Muscle layer of duodenum (tissue), 2 donors: ENCODE data around the gene CPTP.

ENCODE experiments used
- H3K27ac ChIP-seq: one replicate; pipeline ENCODE4 v1.7.0; 2013; ENCODE audit warnings: mild to moderate bottlenecking, low read length
- H3K27me3 ChIP-seq: one replicate; pipeline ENCODE4 v1.7.0; 2013; ENCODE audit warnings: low read depth, mild to moderate bottlenecking, control low read depth, low read length
- H3K36me3 ChIP-seq, 2 donors: one replicate each; pipeline ENCODE4 v1.7.0; 2013; ENCODE audit warnings: low read length in 2 of 2, control low read depth in 1 of 2, mild to moderate bottlenecking in 1 of 2; ENCODE audit not compliant: insufficient read depth in 2 of 2, control insufficient read depth in 1 of 2
- H3K4me1 ChIP-seq, 2 donors: one replicate each; pipeline ENCODE4 v1.7.0; 2013; ENCODE audit warnings: low read length in 2 of 2, mild to moderate bottlenecking in 2 of 2, control low read depth in 1 of 2, moderate library complexity in 1 of 2; ENCODE audit not compliant: insufficient read depth in 2 of 2, control insufficient read depth in 1 of 2
- H3K4me3 ChIP-seq, 2 donors: one replicate each; pipeline ENCODE4 v1.7.0; 2013; ENCODE audit warnings: low read length in 2 of 2, low read depth in 1 of 2, mild to moderate bottlenecking in 1 of 2
- H3K9me3 ChIP-seq, 2 donors: one replicate each; pipeline ENCODE4 v1.7.0; 2013; ENCODE audit warnings: low read length in 2 of 2, control low read depth in 1 of 2, mild to moderate bottlenecking in 1 of 2; ENCODE audit not compliant: control insufficient read depth in 1 of 2
- donor health status: healthy.

Gene CPTP

DNA sequence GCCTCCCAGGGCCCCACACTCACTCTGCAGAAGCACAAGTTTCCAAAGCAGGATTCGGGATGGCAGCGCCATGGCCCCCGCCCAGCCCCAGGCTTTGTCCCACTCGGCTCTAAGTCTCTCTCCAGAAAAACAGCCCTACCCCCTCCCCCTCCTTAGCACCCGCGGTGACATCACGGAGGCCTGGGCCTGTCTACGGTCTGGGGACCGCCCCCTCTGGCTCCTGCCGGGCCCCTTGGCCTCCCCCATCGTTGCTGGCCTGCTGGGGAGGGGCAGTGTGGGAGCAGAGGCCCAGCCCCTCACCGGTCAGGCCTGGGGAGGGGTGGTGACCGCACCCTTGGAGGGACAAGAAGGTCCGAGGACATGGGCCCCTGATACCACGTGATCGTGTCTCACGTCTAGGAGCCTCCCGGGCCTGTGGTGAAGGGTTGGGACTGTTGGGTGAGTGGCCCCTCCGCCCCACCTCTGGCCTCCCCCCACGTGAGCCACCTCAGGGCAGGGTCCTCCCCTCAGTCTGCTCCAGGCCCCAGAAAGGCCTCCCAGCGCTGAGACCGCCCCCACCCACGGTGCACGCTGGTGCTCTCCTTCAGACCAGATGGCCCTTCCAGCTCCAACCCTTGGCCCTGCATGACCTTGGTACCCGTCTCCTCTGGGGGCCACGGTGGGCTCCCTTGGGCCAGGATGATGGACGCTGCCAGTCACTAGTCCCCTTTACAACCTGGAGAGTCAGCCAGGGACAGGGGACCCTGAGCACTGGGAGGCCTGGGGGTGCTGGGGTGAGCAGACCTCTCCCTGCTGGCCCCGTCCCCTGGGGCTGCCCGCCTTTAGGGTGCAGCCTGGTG, 34.0 kb downstream of the CPTP start, which contains the start of gene MXRA8:
Gene MXRA8, minus strand, starts transcription at position 123 of the 839 bp plus-strand sequence. Its CDS starts 51 bp downstream, at position 72.
- no peaks in the 10 kb centered on the region for H3K9me3 ChIP-seq
- H3K27me3 ChIP-seq = no peaks in the 10 kb centered on the region
- peaks cover 6 to 58% of the 10 kb centered on the region in 2 donors for H3K4me1 ChIP-seq
- peak within 1 kb of the TSS; percentile 56 to 72 for H3K4me3 ChIP-seq
- H3K36me3 ChIP-seq = peaks cover 0 to 5% of the 10 kb centered on the region in 2 donors
- H3K27ac ChIP-seq = peak within 1 kb of the TSS; percentile 51

DNA sequence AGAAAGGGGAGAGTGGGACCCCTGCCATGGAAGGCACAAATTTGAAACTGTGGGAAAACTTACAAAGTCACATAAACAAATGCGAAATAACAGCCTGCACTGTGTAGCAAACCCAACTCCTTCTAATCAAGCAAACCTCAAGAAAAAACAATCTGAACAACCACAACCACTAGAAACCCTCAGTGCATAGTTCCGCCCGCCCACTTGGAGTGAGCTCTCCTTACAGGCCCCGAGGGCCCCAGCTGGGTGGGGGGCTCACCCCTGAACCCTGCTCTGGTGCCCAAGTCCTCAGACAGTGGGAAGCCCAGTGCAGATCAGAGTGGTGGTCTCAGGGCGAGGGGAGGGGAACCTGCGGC, 34.7 kb downstream of the CPTP start:
- no peaks in the 10 kb centered on the region for H3K9me3 ChIP-seq
- H3K36me3 ChIP-seq = peaks cover 0 to 3% of the 10 kb centered on the region in 2 donors
- H3K27ac ChIP-seq = peak overlapping the region; percentile 23
- H3K4me3 ChIP-seq = peak overlapping the region in 1 of 2 donors; percentile 72
- no peaks in the 10 kb centered on the region for H3K27me3 ChIP-seq
- peaks cover 6 to 52% of the 10 kb centered on the region in 2 donors for H3K4me1 ChIP-seq

GRCh38 chr1:1359664-1360468, 35.3 kb downstream of the CPTP start:
- Histone ChIP-seq H3K9me3 (no peaks in the 10 kb centered on the region), H3K36me3 (no peaks in the 10 kb centered on the region), H3K4me3 (peak overlapping the region in 1 of 2 donors; percentile 72), H3K4me1 (peaks cover 6 to 46% of the 10 kb centered on the region in 2 donors), H3K27ac (peak overlapping the region; percentile 23), H3K27me3 (no peaks in the 10 kb centered on the region)

DNA sequence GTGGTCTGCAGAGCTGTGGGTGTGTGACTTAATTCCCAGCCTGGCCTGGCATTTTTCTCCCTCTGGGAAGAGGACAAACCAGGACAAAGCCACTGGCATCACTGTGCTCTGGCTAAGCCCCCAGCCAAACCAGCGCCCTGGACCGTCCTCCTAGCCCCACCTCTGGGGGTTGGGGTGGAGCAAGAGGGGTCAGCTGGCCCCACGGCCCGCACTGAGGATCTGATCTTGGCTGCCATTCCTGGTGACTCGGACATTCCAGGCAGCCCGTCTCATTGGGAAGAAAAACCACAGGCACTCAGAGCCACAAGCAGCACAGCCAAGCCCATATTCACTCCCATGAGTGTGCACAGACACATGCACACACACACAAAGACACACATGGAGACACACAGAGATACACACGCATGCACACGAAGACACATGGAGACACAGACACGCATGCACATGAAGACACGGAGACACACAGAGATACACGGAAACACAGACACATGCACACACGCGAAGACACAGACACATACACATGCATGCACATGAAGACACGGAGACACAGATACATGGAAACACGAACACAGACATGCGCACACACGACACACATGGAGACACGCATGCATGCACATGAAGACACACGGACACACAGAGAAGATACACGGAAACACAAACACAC, 36.0 kb downstream of the CPTP start:
- Histone ChIP-seq H3K9me3 (no peaks in the 10 kb centered on the region), H3K4me1 (peaks cover 6 to 40% of the 10 kb centered on the region in 2 donors), H3K27ac (peak overlapping the region; percentile 8), H3K4me3 (no peak overlapping the region), H3K27me3 (no peaks in the 10 kb centered on the region), H3K36me3 (no peaks in the 10 kb centered on the region)

DNA sequence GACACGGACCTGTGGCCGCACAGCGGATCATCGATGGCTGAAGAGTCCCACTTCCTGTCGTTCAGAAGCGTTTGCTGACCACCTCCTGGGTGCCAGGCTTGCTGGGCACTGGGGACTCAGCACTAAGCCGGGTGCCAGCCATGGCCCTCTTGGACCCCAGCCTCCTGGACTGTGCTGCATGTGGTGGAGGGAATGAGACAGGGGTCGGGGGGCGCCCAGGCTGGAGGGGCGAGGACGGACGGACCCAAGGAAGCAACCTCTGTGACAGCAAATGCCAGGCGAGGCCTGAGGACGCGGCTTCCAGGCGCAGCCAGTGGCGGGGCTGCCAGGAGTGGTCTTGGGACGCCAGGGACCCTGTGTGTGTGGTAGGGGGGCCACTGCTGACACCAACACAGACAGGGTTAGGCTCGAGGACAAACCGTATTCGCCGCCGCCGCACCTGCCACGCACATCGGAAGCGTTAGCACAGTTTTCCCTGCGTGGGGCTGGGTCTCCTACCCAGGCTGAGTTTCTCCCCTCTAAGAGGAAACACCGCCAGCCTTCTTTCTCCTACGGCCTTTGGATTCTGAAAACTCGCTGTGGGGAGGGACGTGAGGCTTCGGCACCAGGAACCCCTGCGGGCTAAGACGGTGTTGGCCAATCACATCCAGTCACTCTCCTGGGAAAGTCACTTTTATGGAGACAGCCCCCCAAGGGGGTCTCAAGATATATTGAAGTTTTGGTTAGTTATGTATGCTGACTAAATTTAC, 36.8 kb downstream of the CPTP start:
- no peaks in the 10 kb centered on the region for H3K27me3 ChIP-seq
- H3K4me3 ChIP-seq = no peak overlapping the region
- H3K36me3 ChIP-seq = no peaks in the 10 kb centered on the region
- peaks cover 6 to 34% of the 10 kb centered on the region in 2 donors for H3K4me1 ChIP-seq
- peak overlapping the region; percentile 69 for H3K27ac ChIP-seq
- no peaks in the 10 kb centered on the region for H3K9me3 ChIP-seq

- H3K9me3 ChIP-seq = no peaks in the 10 kb centered on the region
- peak overlapping the region; percentile 69 for H3K27ac ChIP-seq
- H3K4me1 ChIP-seq = peaks cover 6 to 29% of the 10 kb centered on the region in 2 donors
- no peaks in the 10 kb centered on the region for H3K27me3 ChIP-seq
- no peak overlapping the region for H3K4me3 ChIP-seq
- no peaks in the 10 kb centered on the region for H3K36me3 ChIP-seq
These were observed 37.4 kb downstream of the CPTP start for GRCh38 chr1:1361982-1362423.

DNA sequence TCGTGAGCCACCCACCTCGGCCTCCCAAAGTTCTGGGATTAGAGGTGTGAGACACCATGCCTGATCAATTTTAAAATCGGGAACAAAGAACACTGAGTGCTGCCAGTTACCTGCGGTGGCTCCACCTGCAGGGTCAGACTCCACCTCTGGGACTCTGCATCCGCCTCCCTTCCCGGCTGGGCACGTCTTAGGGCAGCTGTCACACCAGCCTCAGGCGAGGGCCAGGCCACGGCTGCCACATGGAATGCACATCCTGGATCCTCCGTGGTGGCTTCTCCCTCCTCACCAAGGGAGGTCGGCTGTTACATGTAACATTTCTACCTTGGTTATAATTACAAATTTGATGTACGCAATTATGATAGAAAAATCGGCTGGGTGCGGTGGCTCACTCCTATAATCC, 39.7 kb downstream of the CPTP start:
- H3K27me3 ChIP-seq = no peaks in the 10 kb centered on the region

DNA sequence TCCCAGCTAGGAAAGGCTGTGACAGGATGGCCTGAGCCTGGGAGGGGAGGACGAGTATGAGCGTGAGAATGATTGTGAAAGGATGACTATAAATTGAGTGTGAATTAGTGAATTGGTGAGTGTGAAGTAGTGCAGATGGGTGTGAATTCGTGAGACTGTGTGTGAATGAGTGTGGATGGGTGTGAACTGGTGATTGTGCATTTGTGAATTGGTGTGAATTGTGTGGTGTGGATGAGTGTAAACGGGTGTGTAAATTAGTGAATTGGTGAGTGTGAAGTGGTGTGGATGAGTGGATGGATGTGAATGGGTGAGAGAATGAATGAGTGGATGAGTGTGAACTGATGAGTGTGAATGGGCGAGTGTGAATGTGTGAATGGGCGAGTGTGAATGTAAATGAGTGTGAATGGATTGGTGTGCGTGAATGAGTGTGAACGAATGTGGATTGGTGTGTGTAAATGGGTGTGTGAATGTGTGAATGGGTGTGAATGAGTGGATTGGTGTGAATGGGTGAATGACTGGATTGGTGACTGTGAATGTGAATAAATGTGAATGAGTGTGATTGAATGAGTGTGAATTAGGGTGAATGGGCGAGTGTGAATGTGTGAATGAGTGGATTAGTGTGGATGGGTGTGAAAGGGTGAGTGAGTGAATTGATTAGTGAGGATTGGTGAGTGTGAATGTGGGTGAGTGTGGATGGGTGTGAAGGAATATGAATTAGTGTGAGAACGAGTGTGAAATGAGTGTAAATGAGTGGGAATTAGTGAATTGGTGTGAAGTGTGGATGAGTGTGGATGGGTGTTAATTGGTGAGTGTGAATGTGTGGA, 41.5 kb downstream of the CPTP start:
- H3K27me3 ChIP-seq = no peaks in the 10 kb centered on the region
- H3K36me3 ChIP-seq = no peaks in the 10 kb centered on the region
- no peak overlapping the region for H3K27ac ChIP-seq
- H3K4me1 ChIP-seq = peaks cover 1 to 6% of the 10 kb centered on the region in 2 donors
- no peak overlapping the region for H3K4me3 ChIP-seq
- H3K9me3 ChIP-seq = no peaks in the 10 kb centered on the region

More for the DNA sequence above, 39.7 kb downstream of the CPTP start:
- Histone ChIP-seq H3K9me3 (no peaks in the 10 kb centered on the region), H3K4me3 (no peak overlapping the region), H3K27ac (no peak overlapping the region), H3K4me1 (peaks cover 6 to 20% of the 10 kb centered on the region in 2 donors), H3K36me3 (no peaks in the 10 kb centered on the region)

- H3K4me1 ChIP-seq = peaks cover 0 to 8% of the 10 kb centered on the region in 2 donors
- H3K27ac ChIP-seq = no peak overlapping the region
- H3K9me3 ChIP-seq = no peaks in the 10 kb centered on the region
- no peaks in the 10 kb centered on the region for H3K27me3 ChIP-seq
- no peak overlapping the region for H3K4me3 ChIP-seq
- H3K36me3 ChIP-seq = no peaks in the 10 kb centered on the region
These were observed 42.1 kb downstream of the CPTP start for GRCh38 chr1:1366699-1367066.

DNA sequence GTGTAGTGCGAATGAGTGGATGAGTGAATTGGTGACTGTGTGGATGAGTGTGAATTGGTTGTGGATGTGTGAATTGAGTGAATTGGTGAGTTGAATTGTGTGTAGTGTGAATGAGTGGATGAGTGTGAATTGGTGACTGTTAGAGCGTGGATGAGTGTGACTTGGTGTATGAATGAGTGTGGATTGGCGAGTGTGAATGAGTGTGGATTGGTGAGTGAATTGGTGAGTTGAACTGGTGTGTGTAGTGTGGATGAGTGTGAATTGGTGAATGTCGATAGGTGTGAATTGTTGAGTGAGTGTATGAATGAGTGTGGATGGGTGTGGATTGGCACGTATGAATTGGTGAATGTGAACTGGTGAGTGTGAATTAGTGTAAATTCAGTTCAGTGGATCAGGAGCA, 42.7 kb downstream of the CPTP start:
- Histone ChIP-seq H3K27ac (no peak overlapping the region), H3K36me3 (no peaks in the 10 kb centered on the region), H3K9me3 (no peaks in the 10 kb centered on the region), H3K4me1 (peaks cover 0 to 12% of the 10 kb centered on the region in 2 donors), H3K27me3 (no peaks in the 10 kb centered on the region), H3K4me3 (no peak overlapping the region)
